Measurements from ENCODE around the gene MAPRE2.
"Not testable (repeated sequence)": the region's sequence is repeated elsewhere in the genome, so short reads cannot be mapped to it uniquely, and the experiment has no call there.

Gene MAPRE2

DNA sequence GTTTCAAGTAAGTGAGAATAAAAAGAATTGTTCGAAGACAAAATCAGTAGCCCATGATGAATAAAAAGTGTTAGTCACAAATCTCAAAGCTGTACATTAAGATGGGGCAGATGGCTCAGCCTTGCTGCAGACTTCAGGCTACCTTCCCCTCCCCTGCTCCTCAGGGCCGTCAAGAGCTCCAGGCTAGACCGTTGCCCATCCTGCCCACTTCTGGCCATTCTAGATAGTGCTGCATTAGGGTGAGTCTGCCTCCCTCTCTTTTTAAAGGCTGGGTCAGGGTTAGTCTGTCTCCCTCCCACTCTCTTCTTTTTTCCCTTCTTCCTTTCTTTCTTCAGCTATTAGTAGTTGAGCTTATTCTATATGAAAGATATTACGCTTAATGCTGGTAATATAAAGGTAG is 86.0 kb downstream of the MAPRE2 start:
- DNase-seq: peak; percentile 79

DNA sequence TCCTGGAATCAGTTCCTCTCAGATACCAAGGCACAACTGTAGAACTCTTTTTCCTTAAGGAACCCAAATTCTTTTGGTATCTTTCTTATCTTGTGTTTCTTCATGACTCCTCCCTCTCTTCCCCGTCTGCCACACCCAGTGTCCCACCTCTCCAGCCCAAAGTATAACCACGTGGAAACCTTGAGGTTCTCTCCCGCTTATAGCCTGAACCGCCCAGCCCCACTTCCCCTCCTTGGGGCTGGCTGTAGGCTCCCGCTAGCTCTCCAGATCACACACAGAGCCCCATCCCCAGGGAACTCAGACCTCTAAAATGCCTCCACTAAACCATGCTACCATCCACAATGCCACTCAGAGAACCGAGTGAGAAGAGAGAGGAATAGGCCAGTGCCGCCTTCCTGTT is 87.5 kb downstream of the MAPRE2 start:
- no peak for DNase-seq

GRCh38 chr18:35130236-35130635 is 89.0 kb downstream of the MAPRE2 start:
- DNase-seq: no peak

GRCh38 chr18:35131387-35132020 is 90.3 kb downstream of the MAPRE2 start:
- DNase-seq: no peak

DNA sequence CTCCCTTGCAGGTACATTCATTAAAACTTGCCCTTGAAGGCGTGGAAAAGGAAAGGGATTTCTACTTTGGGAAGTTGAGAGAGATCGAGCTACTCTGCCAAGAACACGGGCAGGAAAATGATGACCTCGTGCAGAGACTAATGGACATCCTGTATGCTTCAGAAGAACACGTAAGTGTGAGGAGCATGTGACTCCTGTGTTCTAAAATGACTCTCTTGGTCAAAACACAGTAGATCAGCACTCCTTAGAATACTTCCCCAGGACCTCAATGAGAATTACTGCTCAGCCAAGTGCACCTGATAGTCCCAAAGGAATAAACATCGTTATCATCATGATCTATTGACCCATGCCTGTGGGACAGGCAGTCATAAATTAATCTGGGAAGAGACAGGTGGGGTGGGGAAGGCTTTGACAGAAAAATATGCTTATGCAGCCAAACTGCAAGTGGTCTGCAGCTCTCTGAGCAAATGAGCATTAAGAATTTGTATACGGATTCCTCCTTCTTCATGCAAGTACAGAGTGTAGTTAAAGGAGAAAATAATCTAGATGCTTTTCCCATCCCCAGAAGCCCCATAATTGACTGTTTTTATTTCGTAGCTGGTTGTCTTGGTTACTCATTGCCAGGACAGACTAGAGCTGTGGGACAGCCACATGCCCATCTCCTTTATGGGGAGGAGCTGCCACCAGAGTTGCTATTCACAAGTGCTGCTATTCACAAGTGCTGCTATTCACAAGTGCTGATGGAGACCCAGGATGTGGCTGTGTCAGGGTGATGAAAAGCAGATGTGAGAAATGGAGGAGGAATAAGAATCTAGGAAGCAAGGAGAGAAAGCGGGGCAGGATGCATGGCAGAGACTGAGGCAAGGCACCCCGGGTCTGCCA is 91.0 kb downstream of the MAPRE2 start:
- DNase-seq: no peak

- no peak for DNase-seq
These were observed 93.0 kb downstream of the MAPRE2 start for GRCh38 chr18:35134190-35134730.

- DNase-seq: no peak
These were observed 93.7 kb downstream of the MAPRE2 start for GRCh38 chr18:35134791-35135531.

GRCh38 chr18:35136248-35136647 is 95.0 kb downstream of the MAPRE2 start:
- no peak for DNase-seq

DNA sequence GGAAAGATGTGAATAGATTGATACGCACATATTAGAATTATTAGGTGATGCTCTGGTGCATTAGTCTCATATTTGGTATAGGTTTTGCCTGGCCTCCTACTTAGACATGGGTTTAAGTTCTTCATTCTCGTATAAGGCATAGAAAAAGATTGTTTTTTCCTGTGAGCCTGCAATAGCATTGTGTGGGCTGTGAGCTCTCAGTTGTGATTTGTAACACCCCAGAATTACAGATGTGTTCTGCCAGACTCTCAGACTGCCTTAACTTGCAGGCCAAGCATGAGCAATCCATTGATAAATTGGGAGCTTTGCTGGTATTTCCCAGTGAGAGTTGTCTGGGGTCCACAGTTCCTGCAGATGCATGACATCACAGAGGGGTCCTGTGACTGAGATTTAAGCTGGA is 95.7 kb downstream of the MAPRE2 start:
- no peak for DNase-seq

DNA sequence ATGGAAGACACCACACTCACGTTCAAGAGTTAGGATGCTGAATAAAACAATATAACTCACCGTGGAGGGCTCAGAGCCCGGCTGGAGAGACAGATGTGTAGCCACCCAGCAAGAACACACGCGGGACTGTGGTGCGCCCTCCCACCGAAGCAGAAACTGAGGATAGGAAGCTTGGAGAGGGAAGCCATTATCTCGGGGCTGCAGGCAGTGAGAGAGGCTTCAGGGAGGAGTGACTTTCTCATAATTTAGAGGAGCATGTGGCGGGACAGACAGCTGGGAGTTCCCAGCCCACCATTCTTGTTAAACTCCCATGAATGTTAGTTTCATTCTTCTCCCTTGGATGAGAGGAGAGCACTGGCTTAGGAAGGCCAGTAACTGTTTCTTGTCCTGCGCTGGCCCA is 96.4 kb downstream of the MAPRE2 start:
- DNase-seq: no peak

DNA sequence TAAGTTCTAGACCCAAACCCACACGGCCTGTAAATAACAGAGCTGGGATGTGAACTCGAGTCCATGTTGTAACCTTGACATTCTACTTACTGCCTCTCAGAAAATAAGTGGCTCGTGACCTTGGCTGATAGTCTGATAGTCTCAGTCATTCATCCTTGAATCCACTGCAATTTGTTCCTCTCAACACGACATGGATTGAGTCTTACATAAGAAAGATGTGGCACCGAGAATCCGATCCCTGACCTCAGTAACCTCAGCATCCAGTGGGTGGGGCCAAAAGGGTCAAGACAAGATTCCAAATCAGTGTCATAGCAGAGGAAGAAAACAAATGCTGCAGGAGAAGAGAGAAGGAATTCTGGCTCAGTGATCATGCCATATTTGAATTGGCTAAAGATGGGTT is 97.6 kb downstream of the MAPRE2 start:
- DNase-seq: no peak

DNA sequence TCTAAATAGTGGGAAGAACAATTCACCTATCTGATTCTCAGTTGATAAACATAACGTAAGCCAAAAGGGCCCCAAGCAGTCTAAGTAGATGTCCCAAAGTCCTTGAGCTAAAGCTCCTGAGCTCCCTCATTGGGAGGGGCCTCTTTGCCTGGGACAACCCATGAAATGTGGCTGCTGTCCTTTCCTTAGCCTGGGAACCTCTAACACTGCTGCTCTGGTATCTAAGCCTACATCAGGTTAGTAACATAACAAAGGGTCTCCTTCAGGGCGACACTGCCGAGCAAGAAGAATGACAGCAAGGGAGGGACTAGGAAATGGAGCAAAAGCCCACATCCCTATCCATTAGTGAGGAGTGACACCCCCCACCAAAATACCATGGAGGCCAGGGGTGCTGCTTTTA is 98.3 kb downstream of the MAPRE2 start:
- no peak for DNase-seq

DNA sequence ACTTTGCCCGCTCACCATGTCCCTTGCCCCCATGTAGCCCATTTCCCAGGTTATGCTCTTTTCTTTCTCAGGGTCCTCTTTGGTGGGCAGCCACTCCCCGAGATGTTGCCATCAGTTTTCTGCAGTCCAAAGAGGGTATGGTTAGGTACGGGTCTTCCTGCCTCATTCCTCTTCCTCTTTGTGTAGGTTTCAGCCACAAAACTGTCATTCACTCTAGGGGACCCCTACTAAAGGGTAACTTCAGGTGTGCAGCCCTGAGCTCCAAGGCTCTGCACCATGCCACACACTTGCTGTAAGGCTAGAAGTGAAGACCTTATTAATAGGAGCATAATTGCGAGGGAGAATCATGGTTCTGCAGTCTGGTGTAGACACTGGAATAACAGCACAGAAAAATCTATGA is 99.9 kb downstream of the MAPRE2 start:
- DNase-seq: no peak

DNA sequence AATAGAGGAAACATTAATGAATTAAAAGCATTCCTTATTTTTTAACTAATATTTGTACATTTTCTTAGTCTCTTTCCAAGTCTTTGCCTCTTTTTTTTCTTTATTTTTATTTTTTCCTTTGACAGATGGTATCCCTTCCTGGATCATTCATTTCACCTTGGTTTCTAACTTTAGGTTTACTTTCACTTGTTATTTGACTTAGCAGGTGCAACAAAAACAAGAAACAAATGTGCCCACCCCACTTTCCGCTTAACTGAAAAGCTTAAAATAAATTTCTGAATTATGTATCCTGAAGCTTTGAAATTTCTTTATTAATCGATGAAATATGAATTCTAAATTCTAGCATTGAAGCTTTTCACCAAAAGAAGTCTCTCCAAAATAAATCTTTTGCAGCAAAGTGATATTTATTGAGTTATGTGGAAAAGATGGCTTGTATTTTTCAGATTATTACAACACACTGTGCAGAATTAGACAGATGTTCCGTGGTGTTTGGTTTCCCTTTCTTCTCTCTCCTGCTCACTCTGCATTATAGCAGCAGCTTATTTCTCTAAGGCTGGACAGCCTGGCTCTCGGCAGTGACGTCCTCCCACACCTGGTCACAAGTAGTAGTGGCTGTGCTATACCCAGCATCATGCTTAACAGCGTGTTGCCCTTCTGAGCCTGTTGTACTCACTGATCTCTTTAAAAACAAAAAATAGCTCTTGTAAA is 100.5 kb downstream of the MAPRE2 start:
- peak; percentile 7 for DNase-seq

DNA sequence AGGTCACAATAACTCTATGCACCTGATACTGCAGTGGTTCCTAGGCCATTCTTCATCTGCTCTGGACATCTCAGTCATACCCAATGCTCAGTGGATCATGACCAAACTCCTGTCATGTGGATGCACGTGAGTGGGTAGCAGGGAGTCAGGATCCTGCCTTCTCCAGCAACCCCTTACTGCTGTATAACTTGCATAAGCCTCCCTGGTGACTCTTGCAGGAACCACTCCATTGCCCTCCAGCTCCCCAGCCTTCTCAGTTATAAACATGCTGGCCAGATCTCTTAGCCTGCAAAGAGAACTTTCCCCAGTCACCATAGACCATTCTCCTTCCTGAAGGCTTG is 101.0 kb downstream of the MAPRE2 start:
- no peak for DNase-seq

- peak; percentile 80 for DNase-seq
These were observed 102.7 kb downstream of the MAPRE2 start for GRCh38 chr18:35143622-35144596.

- no peak for DNase-seq
These were observed 103.5 kb downstream of the MAPRE2 start for GRCh38 chr18:35144698-35145097.

- not testable (repeated sequence) for DNase-seq
These were observed 109.0 kb downstream of the MAPRE2 start for GRCh38 chr18:35150195-35150594.

- DNase-seq: no peak
These were observed 112.5 kb downstream of the MAPRE2 start for GRCh38 chr18:35153609-35154272.

GRCh38 chr18:35155398-35156117 is 114.3 kb downstream of the MAPRE2 start:
- peak; percentile 17 for DNase-seq
